SH-SY5Y (cell line): ENCODE results near the gene PDGFA.

Source experiments
- GATA2 ChIP-seq: IDR thresholded peaks from 2 replicates; pipeline ENCODE4 v1.6.1; 2011; ENCODE audit warnings: mild to moderate bottlenecking, low read depth, low read length
- GATA3 ChIP-seq: IDR thresholded peaks from 2 replicates; pipeline ENCODE4 v1.6.1; 2011; ENCODE audit warnings: low read depth, mild to moderate bottlenecking, low read length, moderate library complexity

PDGFA gene

DNA sequence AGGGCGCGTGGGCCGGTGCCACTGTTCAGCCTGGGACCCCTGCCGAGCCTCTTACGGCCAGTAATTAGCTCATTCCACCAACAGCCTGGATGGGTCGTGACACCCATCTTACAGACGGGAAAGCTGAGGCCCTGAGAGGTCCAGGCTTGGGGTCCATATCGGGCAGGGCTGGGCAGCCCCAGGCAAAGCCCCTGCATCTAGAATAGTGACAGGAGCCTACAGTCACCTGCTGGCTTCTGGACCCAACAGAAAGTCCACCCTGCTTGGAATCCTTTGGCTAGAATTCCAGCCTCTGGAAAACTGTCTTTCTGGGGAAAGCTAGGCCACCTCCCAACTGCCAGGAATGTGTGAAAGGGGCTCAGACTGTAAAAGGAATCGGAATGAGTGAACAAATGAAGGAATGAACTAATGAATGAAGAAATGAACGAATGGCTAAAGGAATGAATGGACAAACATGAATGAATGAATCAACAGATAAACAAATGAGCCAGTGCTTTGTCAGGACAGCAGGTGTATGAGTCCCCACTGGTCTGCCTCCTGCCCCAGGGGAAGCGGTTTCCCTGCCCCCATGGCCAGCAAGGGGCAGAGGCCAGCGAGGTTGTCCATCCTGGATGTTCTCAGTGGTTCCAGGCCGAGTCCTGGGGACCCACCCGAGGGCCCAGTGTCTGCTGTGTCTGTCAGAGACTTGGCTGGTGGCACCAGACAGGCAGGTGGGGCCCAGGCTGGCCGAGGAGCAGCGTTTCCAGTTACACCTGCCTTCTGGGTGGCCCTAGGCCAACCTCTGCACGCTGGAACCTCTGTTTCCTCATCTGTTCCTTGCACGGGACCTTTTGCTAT is 24.1 kb upstream of the PDGFA start:
- TF ChIP-seq GATA2 = no peak
- no peak for TF ChIP-seq GATA3

DNA sequence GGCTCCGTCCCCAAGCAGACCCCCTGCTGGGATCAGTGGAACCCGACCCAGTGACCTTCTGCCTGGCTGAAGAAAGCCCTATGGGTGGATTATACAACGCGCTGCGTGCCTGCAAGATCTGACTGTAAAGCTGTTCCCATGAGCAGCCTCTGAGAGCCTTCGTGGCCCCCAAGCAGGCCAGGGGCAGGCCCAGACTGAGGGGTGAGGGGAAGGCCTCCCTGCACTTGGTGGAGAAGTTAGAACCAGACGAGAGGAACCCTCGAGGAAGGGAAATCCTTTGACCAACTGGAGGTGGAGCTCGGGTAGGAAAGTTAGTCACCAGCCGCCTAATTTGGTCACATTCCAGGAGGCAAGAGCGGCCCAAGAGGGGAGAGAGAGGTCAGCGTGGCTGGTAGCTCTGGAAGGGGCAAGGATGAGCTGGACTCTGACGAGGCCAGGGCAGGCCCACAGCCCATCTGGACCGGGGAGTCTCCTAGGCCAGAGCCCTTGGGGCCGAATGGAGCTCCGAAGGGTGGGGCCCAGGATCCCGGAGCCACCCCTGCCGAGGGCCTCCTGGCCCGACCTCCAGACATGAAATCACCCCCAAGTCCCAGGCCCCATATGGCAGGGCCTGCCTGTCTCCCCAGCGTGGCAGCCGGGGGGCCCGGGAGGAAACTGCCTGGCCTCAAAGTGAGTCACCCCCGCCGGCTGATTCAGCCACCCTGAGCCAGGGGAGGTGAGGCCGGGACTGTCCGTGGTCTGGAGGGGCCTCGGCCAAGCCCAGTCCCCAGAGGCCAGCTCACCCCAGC is 23.3 kb upstream of the PDGFA start:
- TF ChIP-seq GATA3 = no peak
- no peak for TF ChIP-seq GATA2

DNA sequence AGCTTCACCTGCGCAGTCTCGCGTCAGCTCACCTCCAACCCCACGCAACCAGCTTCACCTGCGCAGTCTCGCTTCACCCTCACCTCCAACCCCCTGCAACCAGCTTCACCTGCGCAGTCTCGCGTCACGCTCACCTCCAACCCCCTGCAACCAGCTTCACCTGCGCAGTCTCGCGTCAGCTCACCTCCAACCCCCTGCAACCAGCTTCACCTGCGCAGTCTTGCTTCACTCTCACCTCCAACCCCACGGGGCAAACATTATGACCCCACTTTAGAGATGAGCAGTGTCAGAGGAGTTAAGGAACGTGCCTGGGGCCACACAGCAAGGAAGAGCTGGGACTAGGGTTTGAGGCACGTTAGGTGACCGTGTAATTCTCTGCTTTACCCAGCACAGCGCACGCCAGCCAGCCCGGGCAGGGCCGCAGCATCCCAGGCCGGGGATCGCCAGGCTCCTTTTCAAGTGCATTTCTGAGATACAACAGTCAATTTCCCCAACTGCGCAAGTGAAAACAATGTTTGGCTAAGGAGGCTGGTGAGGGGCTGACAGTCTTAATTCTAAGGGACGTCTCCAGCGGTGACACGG is 22.6 kb upstream of the PDGFA start:
- no peak for TF ChIP-seq GATA3
- TF ChIP-seq GATA2 = no peak

GRCh38 chr7:541661-542060 is 22.0 kb upstream of the PDGFA start:
- TF ChIP-seq GATA2 (no peak), GATA3 (no peak)

- TF ChIP-seq GATA2 = no peak
- no peak for TF ChIP-seq GATA3
These were observed 21.4 kb upstream of the PDGFA start for GRCh38 chr7:540997-541396.

GRCh38 chr7:540579-540978 is 20.9 kb upstream of the PDGFA start:
- TF ChIP-seq GATA2 (no peak), GATA3 (no peak)

- TF ChIP-seq GATA2 = no peak
- no peak for TF ChIP-seq GATA3
These were observed 20.2 kb upstream of the PDGFA start for GRCh38 chr7:539731-540411.

- TF ChIP-seq GATA3 (no peak), GATA2 (no peak)
These were observed 19.4 kb upstream of the PDGFA start for GRCh38 chr7:538764-539685.

DNA sequence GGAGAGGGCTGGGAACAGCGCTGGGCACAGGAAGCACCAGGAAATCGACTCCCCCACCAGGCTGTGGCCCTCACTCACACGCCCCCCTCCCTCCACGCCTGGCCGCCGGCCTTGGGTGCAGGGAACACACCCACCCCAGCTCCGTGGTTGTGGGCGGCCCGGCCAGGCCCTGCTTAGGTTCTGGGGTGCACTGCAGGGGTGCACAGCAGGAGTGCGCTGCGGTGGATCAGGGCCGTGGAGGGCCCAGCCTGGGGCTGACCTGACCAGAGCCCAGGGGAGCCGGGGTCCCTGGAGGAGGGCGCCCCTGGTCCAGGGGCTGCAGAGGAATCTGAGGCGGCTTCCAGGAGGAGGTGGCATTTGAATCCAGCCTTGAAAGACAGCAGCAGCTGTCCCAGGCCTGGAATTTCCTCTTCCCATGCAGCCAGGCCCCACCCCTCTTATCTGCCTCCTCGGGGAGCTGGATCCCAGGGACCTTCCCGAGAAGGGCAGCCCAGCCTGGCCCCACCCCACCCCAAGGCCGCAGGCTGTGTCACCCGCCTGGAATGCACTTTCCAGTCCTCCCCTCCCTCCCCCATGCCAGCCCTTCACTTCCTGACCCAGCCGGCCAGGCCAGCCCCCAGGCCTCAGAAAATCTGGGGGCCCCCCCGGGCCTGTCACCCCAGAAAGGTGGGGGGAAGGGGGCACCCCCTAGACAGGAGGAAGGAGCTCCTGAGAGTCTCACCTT is 18.4 kb upstream of the PDGFA start:
- no peak for TF ChIP-seq GATA2

DNA sequence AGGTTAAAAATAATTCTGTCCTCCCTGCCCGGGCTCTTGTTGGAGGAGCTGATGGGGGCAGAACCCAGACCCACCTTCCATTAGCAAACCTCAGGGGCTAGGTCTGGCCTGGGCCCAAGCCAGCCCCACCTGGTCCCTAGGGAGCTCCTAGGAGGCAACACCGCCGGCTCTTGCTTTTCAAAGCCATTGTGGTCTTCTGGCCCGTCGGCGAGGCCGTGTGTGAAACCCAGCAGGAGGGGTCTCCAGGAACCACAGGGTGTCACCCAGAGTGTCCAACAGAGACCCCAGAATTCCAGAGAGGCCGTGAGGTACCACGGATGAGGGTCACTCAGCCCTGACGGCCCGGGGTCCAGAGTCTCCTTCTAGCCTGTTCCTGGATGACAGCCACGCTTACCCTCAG is 16.6 kb upstream of the PDGFA start:
- TF ChIP-seq GATA3 = no peak
- no peak for TF ChIP-seq GATA2

- TF ChIP-seq GATA2 (no peak), GATA3 (no peak)
These were observed 15.3 kb upstream of the PDGFA start for GRCh38 chr7:534959-535358.

DNA sequence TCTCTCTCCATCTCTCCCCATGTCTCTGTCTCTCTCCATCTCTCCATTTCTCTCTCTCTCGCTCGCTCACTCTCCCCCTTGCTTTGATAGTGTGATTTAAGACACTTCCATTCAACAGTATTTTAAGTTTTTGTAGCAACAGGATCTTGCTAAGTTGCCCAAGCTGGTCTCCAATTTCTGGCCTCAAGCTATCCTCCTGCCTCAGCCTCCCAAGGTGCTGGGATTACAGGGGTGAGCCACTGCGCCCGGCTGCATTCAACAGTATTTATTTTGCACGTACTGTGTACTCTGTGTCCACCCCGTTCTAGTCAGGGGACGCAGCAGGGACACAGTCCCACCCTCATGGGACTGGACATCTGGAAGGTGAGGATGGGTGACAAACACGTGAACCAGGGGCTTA is 14.4 kb upstream of the PDGFA start:
- no peak for TF ChIP-seq GATA2
- TF ChIP-seq GATA3 = no peak

DNA sequence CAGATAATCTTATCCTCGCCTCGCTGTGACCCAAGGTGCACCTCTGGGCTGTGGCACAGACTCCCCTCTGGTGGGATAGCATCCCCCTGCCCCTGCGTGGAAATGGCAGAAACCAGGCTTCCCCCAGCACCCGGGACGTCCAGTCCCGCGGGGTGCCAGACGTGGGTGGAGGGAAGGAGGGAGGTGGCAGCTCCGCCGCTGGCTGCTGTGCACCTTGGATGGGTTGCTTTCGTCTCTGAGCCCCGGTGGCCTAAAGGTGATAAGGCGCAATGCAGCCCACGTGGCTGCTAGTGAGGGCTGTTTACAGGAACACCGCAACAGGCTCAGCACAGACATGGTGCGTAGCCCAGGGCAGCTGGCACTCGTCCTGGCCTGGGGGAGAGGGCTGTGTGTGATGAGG is 13.6 kb upstream of the PDGFA start:
- TF ChIP-seq GATA3 (no peak), GATA2 (no peak)
